ENCODE measurements around the gene CRIP1. TPM values are rescaled to one million over a fixed set of nuclear protein-coding genes. Genes with fewer than 3 reads are reported as not detected.

The CRIP1 gene
- polyA plus RNA-seq, 1 donor (not counting 4 experiments of a cell fraction or from before 2014, with no cell fraction given), result 1.7 TPM

GRCh38 chr14:105439710-105440553 is 46.8 kb upstream of the CRIP1 start:
- no peaks in the 10 kb centered on the region for H3K27me3 ChIP-seq (ENCODE audit: control insufficient read depth, extremely low read depth, insufficient read depth, low read length)
- H3K4me3 ChIP-seq (ENCODE audit: control insufficient read depth in 2 of 3, extremely low read depth in 1 of 3, insufficient read depth in 2 of 3, low read depth in 1 of 3, low read length in 3 of 3), result no peak overlapping the region
- FAIRE-seq (no peak), DNase-seq (ENCODE audit: low read depth, low spot score) (no peak)
- peaks cover 33% of the 10 kb centered on the region for H4K20me1 ChIP-seq (ENCODE audit: control insufficient read depth, extremely low read depth, insufficient read depth, low read length)
- peaks cover 53% of the 10 kb centered on the region for H3K79me2 ChIP-seq (ENCODE audit: control insufficient read depth, insufficient read depth, low read length)
- H3K4me2 ChIP-seq (ENCODE audit: control insufficient read depth, extremely low read depth, insufficient read depth, low read depth, low read length), result no peak overlapping the region
- H3K27ac ChIP-seq (ENCODE audit: control insufficient read depth, insufficient read depth, low read length), result no peak overlapping the region
- peak in 2 of 3 experiments; percentile 6 to 33 for TF ChIP-seq CTCF (optimal IDR thresholded peaks at IDR 0.05 in 1 of 3, IDR thresholded peaks at IDR 0.05 in 1 of 3, conservative IDR thresholded peaks at IDR 0.05 in 1 of 3; ENCODE audit: extremely low read depth in 1 of 3, insufficient read depth in 2 of 3, low read length in 3 of 3)
- TF ChIP-seq EZH2 (IDR thresholded peaks at IDR 0.05; ENCODE audit: low read length), result no peak
- no peaks in the 10 kb centered on the region for H3K9me1 ChIP-seq (ENCODE audit: control insufficient read depth, extremely low read depth, insufficient read depth, low read length)
- no peaks in the 10 kb centered on the region for H3K4me1 ChIP-seq (ENCODE audit: control insufficient read depth, extremely low read depth, insufficient read depth, low read length)
- no peaks in the 10 kb centered on the region for H3K9me3 ChIP-seq (ENCODE audit: control insufficient read depth, low read depth, low read length)
- H2AFZ ChIP-seq (ENCODE audit: control insufficient read depth, low read length), result no peak overlapping the region
- H3K36me3 ChIP-seq (ENCODE audit: control insufficient read depth in 2 of 2, extremely low read depth in 1 of 2, insufficient read depth in 2 of 2, low read length in 2 of 2), result peaks cover 7 to 22% of the 10 kb centered on the region in 2 experiments
- no peak overlapping the region for H3K9ac ChIP-seq (ENCODE audit: control insufficient read depth, extremely low read depth, insufficient read depth, low read length)
- dilution Hi-C loops (cut with MboI; ENCODE audit: extremely low pct_ligation_motif_present, low sequenced_read_pairs), result no loop called here

GRCh38 chr14:105440554-105440900 is 46.2 kb upstream of the CRIP1 start:
- DNase-seq (ENCODE audit: low read depth, low spot score), result no peak
- Histone ChIP-seq H3K4me2 (ENCODE audit: control insufficient read depth, extremely low read depth, insufficient read depth, low read depth, low read length) (no peak overlapping the region), H3K4me1 (ENCODE audit: control insufficient read depth, extremely low read depth, insufficient read depth, low read length) (no peaks in the 10 kb centered on the region), H3K9me3 (ENCODE audit: control insufficient read depth, low read depth, low read length) (no peaks in the 10 kb centered on the region), H3K79me2 (ENCODE audit: control insufficient read depth, insufficient read depth, low read length) (peaks cover 47% of the 10 kb centered on the region), H3K27ac (ENCODE audit: control insufficient read depth, insufficient read depth, low read length) (no peak overlapping the region), H4K20me1 (ENCODE audit: control insufficient read depth, extremely low read depth, insufficient read depth, low read length) (peaks cover 33% of the 10 kb centered on the region), H3K9ac (ENCODE audit: control insufficient read depth, extremely low read depth, insufficient read depth, low read length) (no peak overlapping the region), H3K27me3 (ENCODE audit: control insufficient read depth, extremely low read depth, insufficient read depth, low read length) (no peaks in the 10 kb centered on the region), H3K4me3 (ENCODE audit: control insufficient read depth in 2 of 3, extremely low read depth in 1 of 3, insufficient read depth in 2 of 3, low read depth in 1 of 3, low read length in 3 of 3) (no peak overlapping the region), H2AFZ (ENCODE audit: control insufficient read depth, low read length) (no peak overlapping the region), H3K9me1 (ENCODE audit: control insufficient read depth, extremely low read depth, insufficient read depth, low read length) (no peaks in the 10 kb centered on the region), H3K36me3 (ENCODE audit: control insufficient read depth in 2 of 2, extremely low read depth in 1 of 2, insufficient read depth in 2 of 2, low read length in 2 of 2) (peaks cover 9 to 27% of the 10 kb centered on the region in 2 experiments)
- FAIRE-seq, result no peak
- dilution Hi-C loops (cut with MboI; ENCODE audit: extremely low pct_ligation_motif_present, low sequenced_read_pairs), result no loop called here
- TF ChIP-seq CTCF (optimal IDR thresholded peaks at IDR 0.05 in 1 of 3, IDR thresholded peaks at IDR 0.05 in 1 of 3, conservative IDR thresholded peaks at IDR 0.05 in 1 of 3; ENCODE audit: extremely low read depth in 1 of 3, insufficient read depth in 2 of 3, low read length in 3 of 3), result no peak
- no peak for TF ChIP-seq EZH2 (IDR thresholded peaks at IDR 0.05; ENCODE audit: low read length)

Data from keratinocyte (primary cell).